RWPE2 (cell line): ENCODE data around the gene RBM44.

Source experiments
- ATAC-seq: fragments of 200-7000 bp; cut with Tn5 transposase; 3 replicates; pipeline ENCODE4 v1.9.1; 2021; ENCODE audit warnings: low read depth
- DNase-seq: peaks from one replicate; pipeline ENCODE4 v3.0.0-alpha.2; 2020; ENCODE audit warnings: low spot score
- H3K27ac ChIP-seq: fragments of 450-650 bp; 2 replicates; pipeline ENCODE4 v1.5.1; 2017; ENCODE audit warnings: mild to moderate bottlenecking; ENCODE audit not compliant: poor library complexity, severe bottlenecking
- H3K27me3 ChIP-seq: fragments of 250-450 bp; sonication (Bioruptor Pico); 2 replicates; pipeline ENCODE4 v1.5.1; 2021; ENCODE audit warnings: mild to moderate bottlenecking, moderate library complexity; ENCODE audit not compliant: insufficient read depth, poor library complexity, severe bottlenecking
- H3K36me3 ChIP-seq: fragments of 250-450 bp; sonication (Bioruptor Pico); 2 replicates; pipeline ENCODE4 v1.5.1; 2020; ENCODE audit warnings: low read depth, mild to moderate bottlenecking, moderate library complexity
- H3K4me1 ChIP-seq: fragments of 250-450 bp; sonication (Bioruptor Pico); 2 replicates; pipeline ENCODE4 v1.5.1; 2021; ENCODE audit warnings: mild to moderate bottlenecking, moderate library complexity; ENCODE audit not compliant: insufficient read depth, poor library complexity, severe bottlenecking
- H3K4me3 ChIP-seq: fragments of 250-450 bp; sonication (Bioruptor Pico); 2 replicates; pipeline ENCODE4 v1.5.1; 2021; ENCODE audit warnings: mild to moderate bottlenecking, moderate library complexity; ENCODE audit not compliant: severe bottlenecking
- H3K9me3 ChIP-seq: fragments of 250-450 bp; sonication (Bioruptor Pico); 2 replicates; pipeline ENCODE4 v1.5.1; 2021; ENCODE audit warnings: mild to moderate bottlenecking, moderate library complexity; ENCODE audit not compliant: severe bottlenecking
- TF ChIP-seq, protein P1 (sequence below): fragments of 450-650 bp; IDR thresholded peaks from one replicate; pipeline ENCODE4 v1.5.1; 2017; ENCODE audit warnings: mild to moderate bottlenecking, moderate library complexity; ENCODE audit not compliant: poor library complexity, severe bottlenecking

The RBM44 gene

DNA sequence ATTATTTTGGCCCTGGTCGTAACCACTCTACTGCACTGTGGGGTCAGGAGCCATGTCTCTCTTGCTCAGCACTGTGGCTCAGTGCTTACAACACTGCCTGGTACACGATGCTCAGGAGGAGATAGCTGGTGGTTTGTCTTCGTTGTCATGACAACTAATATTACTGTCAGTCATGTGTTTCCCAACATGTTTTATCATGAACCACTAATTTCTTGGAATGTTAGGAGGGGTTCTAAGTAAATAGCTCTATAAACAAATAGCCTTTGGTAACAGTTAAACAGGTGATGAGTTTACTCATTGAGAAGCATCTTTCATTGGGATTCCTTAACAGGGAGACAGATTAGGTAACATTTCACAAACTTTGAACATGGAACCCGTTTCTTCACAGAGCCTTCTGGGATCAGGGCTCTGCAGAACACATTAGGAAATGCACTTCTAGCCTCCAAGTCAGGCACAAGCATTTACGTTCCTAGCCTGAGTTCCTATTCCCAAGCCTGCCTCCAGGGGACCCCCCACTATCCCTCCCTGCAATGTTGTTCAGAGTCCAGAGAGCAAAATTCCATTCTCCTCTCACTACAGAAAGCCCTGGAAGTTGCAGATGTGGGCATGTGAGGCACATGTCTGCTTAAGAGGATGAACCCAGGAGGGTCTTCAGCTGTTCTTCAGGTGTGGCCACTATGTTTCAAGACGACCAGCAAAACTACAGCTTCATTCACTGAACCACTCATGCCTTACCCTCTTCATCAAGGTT lies 6.4 kb upstream of the RBM44 start:
- no peaks in the 10 kb centered on the region for H3K4me1 ChIP-seq
- H3K9me3 ChIP-seq, result peaks cover 2% of the 10 kb centered on the region
- DNase-seq, result no peak
- H3K27ac ChIP-seq, result no peak overlapping the region
- peak; percentile 36; the same call in 2 of the 3 replicates for ATAC-seq
- no peaks in the 10 kb centered on the region for H3K36me3 ChIP-seq
- H3K4me3 ChIP-seq, result no peak overlapping the region
- TF ChIP-seq, protein P1, sequence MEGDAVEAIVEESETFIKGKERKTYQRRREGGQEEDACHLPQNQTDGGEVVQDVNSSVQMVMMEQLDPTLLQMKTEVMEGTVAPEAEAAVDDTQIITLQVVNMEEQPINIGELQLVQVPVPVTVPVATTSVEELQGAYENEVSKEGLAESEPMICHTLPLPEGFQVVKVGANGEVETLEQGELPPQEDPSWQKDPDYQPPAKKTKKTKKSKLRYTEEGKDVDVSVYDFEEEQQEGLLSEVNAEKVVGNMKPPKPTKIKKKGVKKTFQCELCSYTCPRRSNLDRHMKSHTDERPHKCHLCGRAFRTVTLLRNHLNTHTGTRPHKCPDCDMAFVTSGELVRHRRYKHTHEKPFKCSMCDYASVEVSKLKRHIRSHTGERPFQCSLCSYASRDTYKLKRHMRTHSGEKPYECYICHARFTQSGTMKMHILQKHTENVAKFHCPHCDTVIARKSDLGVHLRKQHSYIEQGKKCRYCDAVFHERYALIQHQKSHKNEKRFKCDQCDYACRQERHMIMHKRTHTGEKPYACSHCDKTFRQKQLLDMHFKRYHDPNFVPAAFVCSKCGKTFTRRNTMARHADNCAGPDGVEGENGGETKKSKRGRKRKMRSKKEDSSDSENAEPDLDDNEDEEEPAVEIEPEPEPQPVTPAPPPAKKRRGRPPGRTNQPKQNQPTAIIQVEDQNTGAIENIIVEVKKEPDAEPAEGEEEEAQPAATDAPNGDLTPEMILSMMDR, result no peak
- no peaks in the 10 kb centered on the region for H3K27me3 ChIP-seq

GRCh38 chr2:237797253-237797652 lies 1.3 kb upstream of the RBM44 start:
- H3K27ac ChIP-seq, result no peak overlapping the region
- no peaks in the 10 kb centered on the region for H3K27me3 ChIP-seq
- H3K4me1 ChIP-seq, result no peaks in the 10 kb centered on the region
- DNase-seq (no peak), ATAC-seq (no peak)
- TF ChIP-seq, protein P1, result no peak
- H3K36me3 ChIP-seq, result no peaks in the 10 kb centered on the region
- no peak overlapping the region for H3K4me3 ChIP-seq
- H3K9me3 ChIP-seq, result peaks cover 2% of the 10 kb centered on the region

- no peaks in the 10 kb centered on the region for H3K36me3 ChIP-seq
- H3K4me3 ChIP-seq, result no peak overlapping the region
- H3K27me3 ChIP-seq, result no peaks in the 10 kb centered on the region
- H3K4me1 ChIP-seq, result no peaks in the 10 kb centered on the region
- ATAC-seq (no peak), DNase-seq (no peak)
- no peaks in the 10 kb centered on the region for H3K9me3 ChIP-seq
- TF ChIP-seq, protein P1, result no peak
- no peak overlapping the region for H3K27ac ChIP-seq
Observed at GRCh38 chr2:237799060-237799428, 465 bp downstream of the RBM44 start.

DNA sequence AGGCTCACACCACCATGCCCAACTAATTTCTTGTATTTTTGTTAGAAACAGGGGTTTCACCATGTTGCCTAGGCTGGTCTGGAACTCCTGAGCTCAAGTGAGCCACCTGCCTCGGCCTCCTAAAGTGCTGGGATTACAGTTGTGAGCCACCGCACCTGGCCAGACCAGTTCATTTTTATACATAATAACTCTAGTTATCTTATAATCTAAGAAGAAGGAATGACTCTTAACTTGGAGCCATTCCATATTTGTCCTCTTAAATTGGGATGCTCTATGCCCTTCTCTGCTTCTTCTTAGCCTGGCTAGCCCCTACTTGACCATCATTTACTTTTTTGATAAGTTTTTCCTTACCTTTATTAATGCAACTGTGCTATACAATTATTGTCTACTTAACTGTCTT lies 2.9 kb downstream of the RBM44 start:
- no peaks in the 10 kb centered on the region for H3K36me3 ChIP-seq
- DNase-seq, result no peak
- no peak for ATAC-seq
- TF ChIP-seq, protein P1, result no peak
- no peaks in the 10 kb centered on the region for H3K9me3 ChIP-seq
- no peaks in the 10 kb centered on the region for H3K4me1 ChIP-seq
- H3K4me3 ChIP-seq, result no peak overlapping the region
- no peaks in the 10 kb centered on the region for H3K27me3 ChIP-seq
- H3K27ac ChIP-seq, result no peak overlapping the region

GRCh38 chr2:237806334-237806733 lies 7.8 kb downstream of the RBM44 start:
- Histone ChIP-seq H3K27me3 (peaks cover 4% of the 10 kb centered on the region), H3K9me3 (no peaks in the 10 kb centered on the region), H3K27ac (no peak overlapping the region), H3K4me1 (no peaks in the 10 kb centered on the region), H3K36me3 (no peaks in the 10 kb centered on the region), H3K4me3 (no peak overlapping the region)
- TF ChIP-seq, protein P1, result no peak
- DNase-seq (no peak), ATAC-seq (no peak)
